ENCODE results near the gene ANTXR1.

GRCh38 chr2:69162057-69162456, 149.1 kb downstream of the ANTXR1 start:
- TF ChIP-seq CTCF (conservative IDR thresholded peaks at IDR 0.05; ENCODE audit: low read length) (no peak), EZH2phosphoT487 (IDR thresholded peaks at IDR 0.05; ENCODE audit: borderline replicate concordance) (no peak)
